KG1 (cell line): ENCODE measurements around the gene DDX1.
A peak's percentile ranks its signal among the peaks of the same experiment; 100 is the strongest.

ENCODE experiments used
- DNase-seq: peaks from one replicate; lab custom pipeline; 2025; lab: John Stamatoyannopoulos, UW

The DDX1 gene

DNA sequence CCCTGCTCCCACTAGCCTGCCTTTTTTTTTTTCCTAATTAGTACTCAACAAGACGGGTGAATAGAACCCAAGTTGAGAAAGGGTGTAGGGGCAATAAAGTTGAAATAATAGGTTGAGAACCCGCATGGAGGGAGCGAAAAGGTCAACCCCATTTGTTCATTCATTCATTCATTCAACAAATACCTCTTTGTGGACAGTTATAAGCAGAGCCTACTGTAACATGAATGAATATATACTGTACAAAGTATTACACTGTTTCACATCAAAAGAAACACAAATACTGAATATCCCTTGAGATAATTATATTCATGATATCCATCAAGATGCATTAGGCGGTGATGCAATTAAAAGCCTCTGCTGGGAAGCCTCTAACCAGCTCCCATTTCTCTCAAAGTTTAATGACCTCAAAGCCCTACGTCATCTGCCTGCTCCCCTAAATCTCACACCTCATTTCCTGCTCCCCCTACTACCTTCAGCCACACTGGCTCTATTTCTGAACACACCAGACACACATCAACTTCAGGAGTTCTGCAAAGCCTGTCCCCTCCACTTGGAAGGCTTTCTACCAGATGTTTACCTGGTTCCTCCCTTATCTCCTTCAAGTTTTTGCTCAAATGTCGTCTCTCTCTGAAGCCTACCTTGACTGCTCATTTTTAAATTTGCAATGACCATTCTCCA, 29.2 kb upstream of the DDX1 start:
- no peak for DNase-seq

GRCh38 chr2:15563227-15564100, 28.2 kb upstream of the DDX1 start:
- no peak for DNase-seq

GRCh38 chr2:15565392-15565791, 26.3 kb upstream of the DDX1 start:
- no peak for DNase-seq

DNA sequence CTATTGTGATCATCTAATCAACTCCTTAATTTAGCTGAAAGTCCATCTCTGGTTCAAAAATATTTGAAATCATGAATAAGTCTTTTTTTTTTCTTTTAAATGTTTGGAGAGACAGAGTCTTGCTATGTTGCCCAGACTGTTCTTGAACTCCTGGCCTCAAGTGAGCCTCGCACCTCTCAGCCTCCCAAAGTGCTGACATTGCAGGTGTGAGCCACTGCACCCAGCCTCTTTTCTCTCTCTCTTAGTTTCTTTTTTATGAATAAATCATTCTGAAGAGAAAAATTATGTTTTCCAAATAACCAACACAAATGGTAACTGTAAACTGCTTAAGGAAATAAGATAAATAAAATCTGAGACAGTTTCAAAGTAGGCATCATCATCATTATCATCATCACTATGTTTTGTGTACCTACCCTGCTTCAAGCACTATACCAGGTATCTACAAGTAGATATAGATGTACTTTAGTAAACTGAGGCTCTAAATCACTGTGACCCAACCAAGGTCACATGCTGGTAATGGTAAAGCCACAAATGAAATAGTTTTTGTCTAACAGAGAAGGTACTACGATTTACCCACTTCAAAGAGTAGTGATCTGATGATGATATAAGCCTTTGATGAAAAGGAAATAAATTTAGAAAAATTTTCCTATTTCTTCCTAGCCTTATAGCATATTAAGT, 25.5 kb upstream of the DDX1 start:
- DNase-seq: no peak

GRCh38 chr2:15566912-15567311, 24.8 kb upstream of the DDX1 start:
- no peak for DNase-seq

- no peak for DNase-seq
These were observed 22.8 kb upstream of the DDX1 start for GRCh38 chr2:15568874-15569273.

DNA sequence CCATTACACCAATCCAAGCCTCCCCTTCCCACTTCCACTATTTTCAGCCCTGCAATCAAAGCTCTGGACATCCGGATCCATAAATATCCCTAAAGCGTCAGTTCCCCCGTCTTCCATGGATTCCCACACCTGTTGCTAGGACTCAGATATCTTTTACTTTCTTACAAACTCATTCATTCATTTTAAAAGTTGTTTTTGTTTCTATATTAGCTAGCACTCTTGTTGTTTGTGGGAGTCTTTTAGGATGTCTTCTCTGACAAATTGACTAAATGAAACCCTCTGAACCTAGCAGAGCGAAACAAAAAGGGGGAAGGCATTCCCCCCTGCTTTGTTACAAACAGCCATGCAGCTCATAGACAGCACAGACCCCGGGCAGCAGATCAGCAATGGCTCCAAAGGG, 21.6 kb upstream of the DDX1 start:
- DNase-seq: no peak

DNA sequence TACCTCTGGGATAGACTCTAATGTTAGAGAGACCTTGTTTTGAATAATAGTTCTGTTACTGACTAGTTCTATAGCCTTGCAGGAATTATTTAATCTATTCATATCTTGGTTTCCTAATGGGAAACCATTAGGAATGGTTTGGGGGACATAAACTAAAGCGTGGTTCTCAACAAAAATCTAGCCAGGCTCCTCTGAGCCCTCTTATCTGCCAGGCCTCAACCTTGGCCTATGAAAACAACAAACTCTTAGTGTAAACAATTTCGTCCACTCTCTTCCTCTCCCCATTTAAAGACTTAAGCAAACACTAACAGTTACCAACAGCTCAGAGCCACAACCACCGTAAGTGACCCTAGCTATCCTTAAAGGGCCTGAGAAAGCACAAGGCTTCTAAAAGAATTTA, 19.9 kb upstream of the DDX1 start:
- no peak for DNase-seq

- peak; percentile 57 for DNase-seq
These were observed 14.5 kb upstream of the DDX1 start for GRCh38 chr2:15577071-15577735.

DNA sequence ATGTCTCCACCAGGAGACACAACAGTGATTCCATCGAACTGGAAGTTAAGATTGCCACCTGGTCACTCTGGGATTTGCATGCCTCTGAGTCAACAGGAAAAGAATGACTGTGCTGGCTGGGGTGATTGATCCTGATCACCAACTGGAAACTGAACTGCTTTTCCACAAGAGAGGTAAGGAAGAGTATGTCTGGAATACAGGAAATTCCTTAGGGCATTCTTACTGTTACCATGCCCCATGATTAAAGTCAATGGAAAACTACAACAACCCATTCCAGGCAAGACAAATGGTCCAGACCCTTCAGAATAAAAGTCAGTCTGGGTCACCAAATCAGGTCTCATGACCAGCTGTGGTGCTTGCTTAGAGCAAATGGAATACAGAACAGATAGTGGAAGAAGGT, 12.0 kb upstream of the DDX1 start:
- no peak for DNase-seq

GRCh38 chr2:15580451-15580850, 11.2 kb upstream of the DDX1 start:
- DNase-seq: no peak

DNA sequence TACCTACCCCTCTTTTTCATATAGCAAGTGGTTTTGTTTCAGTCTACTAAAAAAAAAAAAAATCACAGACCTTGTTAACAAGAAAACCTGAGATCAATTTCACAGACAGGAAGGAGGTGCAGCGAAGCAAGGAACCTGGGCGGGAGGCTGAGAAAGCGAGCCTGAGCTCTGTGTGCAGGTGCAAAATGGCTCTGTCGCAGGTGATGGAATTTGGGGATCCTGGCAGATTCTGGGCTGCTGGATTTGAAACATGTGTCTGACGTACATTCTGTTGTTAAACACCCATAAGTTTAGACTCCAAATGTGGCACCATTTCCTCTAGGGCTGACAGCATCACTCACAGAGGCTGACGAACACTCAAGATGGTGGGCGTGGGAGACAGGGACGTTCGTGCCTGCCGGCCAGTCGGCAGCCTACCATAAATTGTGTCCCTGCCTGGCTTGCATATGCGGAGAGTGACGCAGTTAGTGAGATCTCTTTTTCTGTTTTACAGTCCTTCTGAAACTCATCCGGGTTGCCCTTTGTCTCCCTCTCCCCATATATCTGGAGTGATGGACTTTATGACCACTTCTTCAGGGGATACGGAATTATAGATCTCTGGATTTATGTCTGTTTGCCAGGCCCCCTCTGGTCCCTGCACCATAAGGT, 8.8 kb upstream of the DDX1 start:
- no peak for DNase-seq

DNA sequence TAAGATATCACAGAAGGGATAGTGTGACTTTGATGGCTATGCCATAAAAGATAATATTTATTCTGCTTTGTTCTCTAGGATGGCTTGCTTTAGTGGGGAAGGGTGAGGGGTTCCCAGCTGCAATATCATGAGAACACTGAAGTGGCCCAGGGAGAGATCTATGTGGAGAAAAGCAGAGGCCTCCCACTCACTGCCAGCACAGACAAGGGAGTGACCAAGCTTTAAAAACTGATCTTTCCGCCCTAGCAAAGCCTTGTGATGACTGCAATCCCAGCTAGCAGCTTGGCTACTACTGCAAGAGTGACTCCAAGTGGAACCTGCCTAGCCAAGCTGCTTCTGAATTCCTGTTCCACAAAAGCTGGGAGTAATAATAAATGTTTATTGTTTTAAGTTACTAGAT, 7.8 kb upstream of the DDX1 start:
- no peak for DNase-seq

- DNase-seq: no peak
These were observed 7.4 kb upstream of the DDX1 start for GRCh38 chr2:15584316-15584715.

GRCh38 chr2:15584767-15585469, 6.8 kb upstream of the DDX1 start:
- no peak for DNase-seq

DNA sequence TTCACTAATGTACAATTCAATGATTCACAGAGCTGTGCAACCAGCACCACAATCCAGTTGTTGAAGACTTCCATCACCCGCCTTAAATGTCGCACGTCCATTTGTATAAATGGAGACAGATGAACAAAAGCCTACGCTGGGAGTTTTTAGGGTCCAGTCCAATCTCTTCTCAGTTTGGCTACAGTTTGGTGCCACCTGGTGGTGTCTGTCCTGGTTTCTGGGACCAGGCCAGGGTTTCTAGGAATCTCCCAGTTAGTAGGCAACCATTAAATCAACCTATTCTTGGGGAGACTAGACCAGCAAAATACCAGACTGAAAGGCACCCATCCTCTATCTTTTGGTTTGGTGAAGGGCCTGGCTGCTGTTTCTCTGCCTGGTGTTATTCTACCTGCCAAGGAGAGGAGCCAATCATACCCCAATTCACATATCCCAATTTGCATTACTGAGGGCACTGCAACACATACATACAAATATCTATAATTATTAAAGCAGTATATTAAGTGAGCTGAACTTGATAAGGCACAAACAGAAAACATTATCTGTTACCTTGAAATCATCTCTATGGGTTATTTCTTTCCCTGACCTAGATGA, 3.2 kb upstream of the DDX1 start:
- peak; percentile 32 for DNase-seq

DNA sequence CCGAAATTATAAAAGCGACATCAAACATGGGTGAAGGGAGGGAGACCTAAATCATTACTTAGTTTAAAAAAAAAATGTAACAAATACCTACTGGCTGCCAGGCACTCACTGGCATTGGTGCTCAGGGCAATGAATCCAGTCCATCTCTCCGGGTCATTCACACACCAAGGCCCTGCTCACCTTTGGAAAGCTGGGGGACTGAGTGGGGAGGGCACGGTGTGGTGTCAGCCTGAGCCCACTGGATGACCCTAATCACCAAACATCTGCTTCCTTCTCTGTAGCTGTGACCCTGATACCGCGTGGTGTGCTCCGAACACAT, 336 bp upstream of the DDX1 start:
- DNase-seq: no peak

- DNase-seq: no peak
These were observed 1.6 kb downstream of the DDX1 start for GRCh38 chr2:15593327-15593705.

DNA sequence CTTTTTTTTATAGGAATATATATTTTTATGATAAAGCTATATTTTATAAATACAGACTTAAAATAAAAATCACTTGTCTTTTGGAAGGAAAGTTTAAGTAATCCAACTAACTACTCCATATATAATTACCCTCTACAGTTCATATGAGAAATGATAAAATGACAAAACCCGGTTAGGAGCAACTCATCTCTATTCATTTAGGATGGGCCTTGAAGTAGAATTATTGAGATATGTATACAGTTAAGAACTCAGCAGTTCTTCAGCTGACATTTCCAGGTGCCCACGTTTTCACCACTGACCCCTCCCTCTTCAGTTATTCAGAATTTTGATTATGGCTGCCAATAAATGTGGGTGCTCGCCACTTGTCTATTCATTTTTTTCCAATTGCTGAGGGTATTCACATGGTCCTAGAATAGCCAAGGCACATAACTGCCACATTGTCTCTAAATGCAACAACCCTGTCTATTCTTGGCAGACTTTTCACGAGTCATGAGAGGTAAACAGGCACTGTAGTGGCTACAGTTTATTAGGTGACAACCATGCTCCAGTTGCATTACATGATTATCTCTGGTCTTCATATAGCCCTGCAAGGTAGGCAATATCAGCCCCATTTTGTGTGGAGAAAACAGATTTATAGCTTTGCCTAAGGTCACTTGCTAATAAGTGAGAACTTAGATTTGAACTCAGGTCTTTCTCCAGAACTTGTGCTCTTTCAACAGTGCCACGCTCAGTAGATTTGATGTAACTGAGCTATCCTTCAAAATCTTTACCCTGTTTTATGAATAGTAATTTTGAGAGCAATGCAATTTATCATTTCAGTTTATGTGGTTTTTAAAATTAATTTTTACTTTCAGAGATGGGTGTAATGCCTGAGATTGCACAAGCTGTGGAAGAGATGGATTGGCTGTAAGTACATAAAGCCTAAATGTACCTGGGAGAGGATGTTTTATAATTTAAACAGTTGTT, 2.9 kb downstream of the DDX1 start:
- no peak for DNase-seq

GRCh38 chr2:15595342-15595905, 3.8 kb downstream of the DDX1 start:
- no peak for DNase-seq
